GM12878 (cell line): Measurements from ENCODE around the gene RPL18. TPM values are rescaled to one million over a fixed set of nuclear protein-coding genes. Genes with fewer than 3 reads are reported as not detected.

ENCODE experiments used
- ATAC-seq: fragments of 200-7000 bp; cut with Tn5 transposase; 3 replicates; pipeline ENCODE4 v1.9.1; 2020; ENCODE audit warnings: mild to moderate bottlenecking, moderate library complexity
- BruUV-seq: library from RNA; stranded (reverse); fragments of 400-500 nt; replicated peaks from 2 replicates; lab custom pipeline; 2021; lab: Mats Ljungman, UMichigan
- CTCF ChIA-PET: fragments of 300-600 bp; sonication (Branson Sonifier 250); formaldehyde crosslinking; extraction: SDS; loops from one replicate; lab custom pipeline; 2021; ENCODE audit warnings: inconsistent platforms; lab: Yijun Ruan, JAX
- POLR2A ChIA-PET: fragments of 350-600 bp; formaldehyde crosslinking; extraction: SDS; loops from one replicate; lab custom pipeline; 2021; ENCODE audit warnings: inconsistent platforms; lab: Charles Lee
- RAD21 ChIA-PET: fragments of 300-600 bp; sonication (Branson Sonifier 250); formaldehyde crosslinking; loops from one replicate; lab custom pipeline; 2023; ENCODE audit warnings: antibody characterized with exemption; ENCODE audit not compliant: unreplicated experiment; lab: Charles Lee
- SMC1A ChIA-PET: fragments of 300-600 bp; sonication (Branson Sonifier 250); formaldehyde crosslinking; loops from one replicate; lab custom pipeline; 2023; ENCODE audit not compliant: unreplicated experiment, uncharacterized antibody; lab: Charles Lee
- DNase-seq: peaks from one replicate; pipeline ENCODE4 v3.0.0-alpha.2; 2011; ENCODE audit warnings: low read depth, low spot score
- FAIRE-seq: peaks from 3 replicates; lab custom pipeline; 2011; peaks lifted over from hg19 to GRCh38; lab: Jason Lieb, UNC
- H2AFZ ChIP-seq: 2 replicates; pipeline ENCODE4 v1.6.0; 2011; ENCODE audit warnings: low read depth, low read length, control low read depth; ENCODE audit not compliant: control insufficient read depth
- H3K27ac ChIP-seq: 2 replicates; pipeline ENCODE4 v1.5.1; 2011; ENCODE audit warnings: control low read depth; ENCODE audit not compliant: control insufficient read depth, insufficient read depth
- H3K27me3 ChIP-seq, 2 experiments: replicated peaks in 1 of 2; 2 replicates each; pipeline versions ENCODE4 v1.6.0 to v1.6.1; 2011; ENCODE audit warnings: low read length in 1 of 2; ENCODE audit not compliant: control insufficient read depth in 2 of 2, insufficient read depth in 2 of 2
- H3K36me3 ChIP-seq, 2 experiments: 2 replicates each; pipeline ENCODE4 v1.5.1; 2011; ENCODE audit warnings: low read length in 1 of 2; ENCODE audit not compliant: control insufficient read depth in 2 of 2, insufficient read depth in 2 of 2
- H3K4me1 ChIP-seq: 2 replicates; pipeline ENCODE4 v1.6.1; 2011; ENCODE audit warnings: mild to moderate bottlenecking, low read length, moderate library complexity, mixed read lengths; ENCODE audit not compliant: control insufficient read depth, insufficient read depth
- H3K4me2 ChIP-seq: 2 replicates; pipeline ENCODE4 v1.6.0; 2011; ENCODE audit warnings: control low read depth; ENCODE audit not compliant: control insufficient read depth, insufficient read depth
- H3K4me3 ChIP-seq: fragments of 200-600 bp; sonication (generic); 2 replicates; pipeline ENCODE4 v1.5.1; 2016
- H3K79me2 ChIP-seq: 2 replicates; pipeline ENCODE4 v1.6.0; 2011; ENCODE audit warnings: low read length; ENCODE audit not compliant: control insufficient read depth, insufficient read depth
- H3K9ac ChIP-seq: 2 replicates; pipeline ENCODE4 v1.8.0; 2011; ENCODE audit warnings: low read length, control low read depth, mixed read lengths; ENCODE audit not compliant: control insufficient read depth, insufficient read depth
- H3K9me3 ChIP-seq: replicated peaks from 3 replicates; pipeline ENCODE4 v1.5.1; 2011; ENCODE audit warnings: mild to moderate bottlenecking, low read length; ENCODE audit not compliant: control insufficient read depth, insufficient read depth
- H4K20me1 ChIP-seq: 2 replicates; pipeline ENCODE4 v1.6.0; 2011; ENCODE audit not compliant: control insufficient read depth, insufficient read depth
- EP300 ChIP-seq, 2 experiments: fragments of 150-350 bp in 1 of 2; IDR thresholded peaks; 2 replicates each; pipeline ENCODE4 v1.6.1; 2011 to 2012; ENCODE audit warnings: low read depth in 2 of 2, low read length in 2 of 2, borderline replicate concordance in 1 of 2, improper control_type of control experiment in 1 of 2, inconsistent platforms in 1 of 2; ENCODE audit not compliant: control insufficient read depth in 1 of 2
- ETV6 ChIP-seq, 2 experiments: fragments of 450-650 bp in 1 of 2; IDR thresholded peaks in 1 of 2; conservative IDR thresholded peaks in 1 of 2; 2 replicates each; pipeline ENCODE4 v1.6.1; 2014; ENCODE audit warnings: antibody characterized with exemption in 1 of 2, borderline replicate concordance in 1 of 2, low read depth in 1 of 2, mild to moderate bottlenecking in 1 of 2, moderate library complexity in 1 of 2
- HCFC1 ChIP-seq: fragments of 150-350 bp; IDR thresholded peaks from 2 replicates; pipeline ENCODE4 v1.6.1; 2014; ENCODE audit warnings: low read length
- HDAC6 ChIP-seq: fragments of 200-600 bp; sonication (generic); IDR thresholded peaks from one replicate; pipeline ENCODE4 v1.8.0; 2017; ENCODE audit warnings: antibody characterized with exemption; ENCODE audit not compliant: unreplicated experiment
- KAT2A ChIP-seq: conservative IDR thresholded peaks from 2 replicates; pipeline ENCODE4 v1.6.1; 2011; ENCODE audit warnings: low read depth, low read length; ENCODE audit not compliant: control insufficient read depth
- MTA3 ChIP-seq: IDR thresholded peaks from 2 replicates; pipeline ENCODE4 v1.6.1; 2012; ENCODE audit warnings: low read length, inconsistent platforms, borderline replicate concordance
- PML ChIP-seq: IDR thresholded peaks from 2 replicates; pipeline ENCODE4 v1.6.1; 2012; ENCODE audit warnings: low read length, inconsistent platforms
- POLR2A ChIP-seq: IDR thresholded peaks from 2 replicates; pipeline ENCODE4 v1.6.1; 2011; ENCODE audit warnings: low read depth, mild to moderate bottlenecking, low read length
- RFX5 ChIP-seq: IDR thresholded peaks from 2 replicates; pipeline ENCODE4 v1.6.1; 2011; ENCODE audit warnings: low read depth, low read length, improper control_type of control experiment
- RUNX3 ChIP-seq: IDR thresholded peaks from 2 replicates; pipeline ENCODE4 v1.6.1; 2012; ENCODE audit warnings: low read length, inconsistent platforms
- SMC3 ChIP-seq: IDR thresholded peaks from 2 replicates; pipeline ENCODE4 v1.6.1; 2011; ENCODE audit warnings: low read length, improper control_type of control experiment, borderline replicate concordance
- SREBF1 ChIP-seq: IDR thresholded peaks from 2 replicates; pipeline ENCODE4 v1.6.1; 2012; ENCODE audit warnings: mild to moderate bottlenecking, low read length
- TCF12 ChIP-seq: IDR thresholded peaks from 2 replicates; pipeline ENCODE4 v1.6.1; 2011; ENCODE audit warnings: low read depth, mild to moderate bottlenecking, low read length
- ZNF592 ChIP-seq: fragments of 450-650 bp; IDR thresholded peaks from 2 replicates; pipeline ENCODE4 v1.6.1; 2017; ENCODE audit warnings: mild to moderate bottlenecking, moderate library complexity
- WGBS: methylation state at CpG from one replicate; pipeline ENCODE4 v1.1.6; 2016; ENCODE audit warnings: low lambda C conversion rate; ENCODE audit not compliant: insufficient replicate concordance, insufficient coverage; ENCODE audit errors: missing lambda C conversion rate; 5-methylcytosine and 5-hydroxymethylcytosine counted together
- in situ Hi-C: fragments of 300-500 bp; cut with MboI; formaldehyde crosslinking; loops from 9 replicates; pipeline ENCODE4 v1.14.3; 2018; ENCODE audit warnings: mixed read lengths
- intact Hi-C: fragments of 100-400 bp; cut with micrococcal nuclease; formaldehyde crosslinking; loops from one replicate; pipeline ENCODE4 v1.14.2; 2022; ENCODE audit not compliant: unreplicated experiment
- polyA plus RNA-seq, 11 experiments: library from polyadenylated mRNA; depleted of rRNA in 4 of 11; unstranded in 6 of 11; stranded (reverse) in 5 of 11; fragments of >200 nt; fragmentation: Nextera tagmentation in 4 of 11; fragmentation: Illumina TruSeq in 1 of 11; extraction: Ambion mirVana in 4 of 11; extraction: Trizol in 1 of 11; gene quantifications; 1 replicate in 1 of 11; 2 replicates in 10 of 11; pipeline versions ENCODE4 v1.2.1 to v1.2.3, GENCODE V29; 2011 to 2016; ENCODE audit warnings: inconsistent platforms in 2 of 11, missing spikeins in 2 of 11, low read depth in 1 of 11
- total RNA-seq, 4 experiments: library from RNA; depleted of rRNA in 3 of 4; stranded (reverse); fragments of >200 nt in 3 of 4; fragmentation: Illumina TruSeq in 1 of 4; extraction: Trizol in 1 of 4; gene quantifications; 2 replicates each; pipeline versions ENCODE4 v1.2.1 to v1.2.3, GENCODE V29; 2013 to 2021

RPL18 gene
- total and polyA plus RNA-seq, 10 of the 15 experiments (the other 5 are each of a cell fraction or from before 2014, with no cell fraction given): 393 to 4,267 (median 2,019) TPM

GRCh38 chr19:48598996-48599700, 19.8 kb downstream of the RPL18 start (continued):
- TF ChIP-seq SMC3 (no peak), PML (no peak), SREBF1 (no peak)

GRCh38 chr19:48596679-48597465, 22.1 kb downstream of the RPL18 start:
- no peaks in the 10 kb centered on the region for H4K20me1 ChIP-seq
- H3K27ac ChIP-seq: no peak overlapping the region
- CTCF ChIA-PET: no interaction called here
- H3K4me3 ChIP-seq: peak overlapping the region; percentile 60; the same call in 1 of the 2 replicates
- H3K79me2 ChIP-seq: no peaks in the 10 kb centered on the region; the same call in 1 of the 2 replicates
- no peak for DNase-seq
- SMC1A ChIA-PET: no interaction called here
- H3K4me2 ChIP-seq: peak overlapping the region; percentile 69
- no peak for FAIRE-seq
- H3K36me3 ChIP-seq: no peaks in the 10 kb centered on the region
- H3K9me3 ChIP-seq: no peaks in the 10 kb centered on the region
- 42% methylated on average over 38 of the region's 39 CpGs for WGBS
- no peak overlapping the region; the same call in 1 of the 2 replicates for H3K9ac ChIP-seq
- H2AFZ ChIP-seq: peak overlapping the region; percentile 94
- no TSS peak for BruUV-seq
- peaks cover 0 to 2% of the 10 kb centered on the region in 2 experiments; a peak in 1 of 4 replicates for H3K27me3 ChIP-seq
- intact Hi-C loops (no loop called here), in situ Hi-C loops (no loop called here)
- ATAC-seq: peak; percentile 80
- RAD21 ChIA-PET: interaction anchor here (0.6 kb wide), 1 partner anchor 1135 kb away, joined by 3 read pairs; no protein-coding TSS in a partner anchor
- peaks cover 6% of the 10 kb centered on the region; the same call in 1 of the 2 replicates for H3K4me1 ChIP-seq
- POLR2A ChIA-PET: interaction anchor here (0.6 kb wide), 1 partner anchor 14 kb away, joined by 3 read pairs; no protein-coding TSS in a partner anchor
- TF ChIP-seq ETV6 (conservative IDR thresholded peaks at IDR 0.05 in 1 of 2, IDR thresholded peaks at IDR 0.05 in 1 of 2; ENCODE audit: borderline replicate concordance in 1 of 2, low read depth in 1 of 2) (no peak), POLR2A (peak; percentile 48), ZNF592 (no peak), RFX5 (no peak), EP300 (IDR thresholded peaks at IDR 0.05; ENCODE audit: borderline replicate concordance in 1 of 2, control insufficient read depth in 1 of 2, low read depth in 2 of 2, low read length in 2 of 2) (no peak), KAT2A (no peak), RUNX3 (peak; percentile 62), HDAC6 (no peak), MTA3 (no peak), TCF12 (no peak), HCFC1 (no peak)
